Measurements from ENCODE around the gene SNRNP48.

The SNRNP48 gene

DNA sequence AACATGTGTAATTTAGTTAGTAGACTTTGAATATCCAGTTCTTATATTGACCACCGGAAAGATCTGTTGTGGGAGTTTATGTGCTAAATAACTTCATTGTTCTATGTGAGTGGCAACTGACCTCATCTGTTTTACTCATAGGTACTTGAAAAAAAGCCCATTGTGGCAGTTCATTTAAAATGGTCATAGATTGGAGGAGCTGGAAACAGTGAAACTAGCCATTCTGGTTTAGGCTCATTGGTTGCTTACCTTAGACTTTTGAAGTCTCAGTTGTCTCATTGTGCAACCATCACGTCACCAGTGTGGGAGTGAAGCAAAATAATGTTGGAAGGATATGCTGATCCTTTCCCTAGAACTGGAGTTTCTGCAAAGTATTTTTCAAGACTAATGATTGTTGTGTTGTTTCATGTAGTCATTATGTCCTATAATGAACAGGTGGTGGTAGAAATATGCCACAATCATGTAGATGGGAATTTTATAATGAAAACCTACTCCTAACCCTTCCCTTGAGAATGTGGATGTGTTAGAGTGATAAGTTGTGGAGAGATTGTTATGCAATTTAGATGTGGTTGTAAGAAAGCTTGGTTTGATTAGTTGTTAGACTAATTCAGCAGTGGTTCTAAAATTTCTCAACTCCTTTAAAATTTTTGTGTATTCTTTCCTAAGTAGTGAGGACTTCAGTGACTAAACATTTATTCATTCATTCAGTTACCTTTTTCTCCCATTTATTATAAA lies 30.2 kb upstream of the SNRNP48 start:
- peak; percentile 40 for DNase-seq

DNA sequence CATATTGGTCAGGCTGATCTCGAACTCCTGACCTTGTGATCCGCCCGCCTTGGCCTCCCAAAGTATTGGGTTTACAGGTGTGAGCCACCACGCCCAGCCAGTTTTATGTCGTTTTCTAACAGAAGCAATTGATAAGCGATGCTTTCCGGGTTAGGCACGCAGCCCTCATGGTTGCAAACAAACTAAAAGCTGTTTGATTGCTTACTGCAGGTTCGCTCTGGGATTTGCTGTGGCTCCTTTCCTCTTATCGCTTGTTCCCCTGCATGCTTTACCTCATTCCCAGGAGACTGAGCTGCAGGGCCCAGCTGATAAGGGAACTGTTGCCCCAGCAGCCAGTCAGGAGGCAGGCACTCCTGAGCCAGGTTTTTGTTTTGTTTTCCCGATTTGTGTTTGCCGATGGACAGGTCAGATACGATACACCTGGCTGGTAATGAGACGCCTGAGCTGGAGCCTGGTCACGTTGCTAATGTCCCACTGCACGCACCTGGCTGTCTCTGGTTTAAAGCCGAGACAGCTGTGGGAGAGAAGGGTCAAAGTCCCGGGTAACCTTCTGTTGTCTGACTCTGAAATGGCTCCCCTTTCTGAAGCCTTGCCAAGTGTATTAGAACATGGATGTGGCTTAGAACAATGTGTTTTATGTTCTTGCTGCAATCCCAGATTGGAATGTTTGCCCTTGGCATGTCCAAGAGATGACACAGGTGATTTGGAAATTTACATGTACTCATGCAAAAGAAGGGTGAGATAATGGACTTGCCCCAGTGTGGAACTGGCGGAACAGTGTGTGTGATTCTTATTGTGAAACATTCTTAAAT lies 28.6 kb upstream of the SNRNP48 start:
- no peak for DNase-seq

DNA sequence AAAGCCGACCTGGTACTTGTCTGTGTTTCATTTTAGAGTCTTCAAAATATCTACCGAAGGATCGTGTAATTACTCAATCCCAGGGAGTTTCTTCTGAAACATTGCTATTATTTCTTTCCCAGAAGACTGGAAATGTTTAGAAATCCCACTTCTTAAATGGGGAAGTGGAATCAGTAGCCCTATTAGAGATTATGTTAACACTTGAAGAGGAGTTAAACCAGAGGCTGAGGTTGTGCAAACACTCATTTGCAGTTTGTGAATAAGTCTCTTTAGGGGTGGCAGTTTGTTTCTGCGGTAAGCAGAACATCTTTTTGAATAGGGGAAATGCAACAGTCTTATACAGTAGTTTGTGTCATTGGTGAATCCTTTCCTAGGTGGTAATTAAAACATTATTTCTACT lies 27.2 kb upstream of the SNRNP48 start:
- peak; percentile 87 for DNase-seq

DNA sequence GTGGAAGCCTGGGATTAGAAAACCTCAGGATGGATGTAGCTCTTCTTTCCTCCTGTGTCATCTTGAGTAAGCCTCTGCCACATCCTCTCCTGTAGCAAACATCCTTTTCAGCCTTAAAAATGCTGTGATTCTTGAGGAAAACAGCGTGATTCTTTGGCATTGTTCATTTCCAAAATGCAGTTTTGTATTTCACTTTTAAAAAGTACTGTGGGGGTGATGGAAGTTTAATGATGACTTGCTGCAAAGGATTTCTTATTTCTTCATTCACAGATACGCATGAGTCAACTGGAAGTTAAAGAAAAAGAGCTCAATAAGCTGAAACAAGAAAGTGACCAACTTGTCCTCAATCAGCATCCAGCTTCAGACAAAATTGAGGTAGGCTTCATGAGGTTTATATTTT lies 23.9 kb upstream of the SNRNP48 start:
- no peak for DNase-seq

DNA sequence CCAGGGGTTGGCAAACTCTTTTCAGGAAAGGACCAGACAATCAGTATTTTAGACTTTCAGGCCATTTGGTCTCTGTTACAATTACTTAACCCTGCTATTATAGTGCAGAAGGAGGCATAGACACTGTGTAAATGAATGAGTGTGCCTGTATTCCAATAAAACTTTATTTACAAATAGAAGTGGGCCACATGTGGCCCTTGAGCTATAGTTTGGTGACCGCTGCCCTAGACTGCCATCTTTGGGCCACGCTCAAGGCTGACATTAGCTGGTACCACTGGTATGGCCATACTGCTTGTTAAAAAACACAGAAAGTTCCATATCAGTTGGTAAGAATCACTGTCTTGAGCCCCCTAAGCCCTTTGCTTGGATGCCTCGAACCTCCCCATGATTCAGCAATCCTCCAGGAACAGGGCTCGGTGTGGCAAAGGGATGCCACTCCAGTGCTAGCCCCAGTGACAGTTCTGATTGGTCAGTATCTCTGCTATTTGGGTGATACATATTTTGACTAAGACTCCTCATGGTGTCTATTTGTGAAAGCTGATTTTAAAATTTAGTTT lies 23.3 kb upstream of the SNRNP48 start:
- no peak for DNase-seq

DNA sequence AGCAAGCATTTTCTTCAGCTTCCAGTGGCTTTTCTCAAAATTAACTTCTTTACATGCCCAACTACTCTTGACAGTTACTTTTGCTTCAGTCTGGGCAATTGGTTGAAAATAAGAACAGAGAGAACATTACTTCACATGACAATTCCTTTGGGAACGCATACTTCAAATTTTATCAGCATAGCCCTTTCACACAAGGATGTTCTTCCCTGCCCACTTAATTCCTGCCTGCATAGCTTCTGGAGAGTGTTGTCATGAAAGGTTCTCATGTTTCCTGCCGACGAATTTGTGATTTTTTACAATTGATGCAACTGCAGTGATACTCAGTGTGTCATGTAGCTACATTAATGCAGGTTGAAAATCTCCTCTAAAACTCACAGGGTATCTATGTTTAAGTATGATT lies 22.0 kb upstream of the SNRNP48 start:
- DNase-seq, result no peak

DNA sequence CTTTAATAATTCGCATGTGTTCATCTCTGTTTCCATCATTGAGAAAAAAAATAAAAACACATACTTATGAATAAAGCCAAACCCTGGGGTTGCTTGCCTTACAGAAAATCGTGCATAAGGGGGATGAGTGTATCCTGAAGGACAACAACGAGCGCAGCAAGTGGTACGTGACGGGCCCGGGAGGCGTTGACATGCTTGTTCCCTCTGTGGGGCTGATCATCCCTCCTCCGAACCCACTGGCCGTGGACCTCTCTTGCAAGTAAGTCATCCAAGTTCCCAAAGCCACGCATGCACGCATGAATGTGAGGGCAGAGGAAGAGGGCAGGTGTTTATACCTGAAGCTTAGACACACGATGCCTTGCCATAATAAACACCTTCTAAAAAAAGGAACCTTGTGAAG lies 20.9 kb upstream of the SNRNP48 start:
- no peak for DNase-seq

DNA sequence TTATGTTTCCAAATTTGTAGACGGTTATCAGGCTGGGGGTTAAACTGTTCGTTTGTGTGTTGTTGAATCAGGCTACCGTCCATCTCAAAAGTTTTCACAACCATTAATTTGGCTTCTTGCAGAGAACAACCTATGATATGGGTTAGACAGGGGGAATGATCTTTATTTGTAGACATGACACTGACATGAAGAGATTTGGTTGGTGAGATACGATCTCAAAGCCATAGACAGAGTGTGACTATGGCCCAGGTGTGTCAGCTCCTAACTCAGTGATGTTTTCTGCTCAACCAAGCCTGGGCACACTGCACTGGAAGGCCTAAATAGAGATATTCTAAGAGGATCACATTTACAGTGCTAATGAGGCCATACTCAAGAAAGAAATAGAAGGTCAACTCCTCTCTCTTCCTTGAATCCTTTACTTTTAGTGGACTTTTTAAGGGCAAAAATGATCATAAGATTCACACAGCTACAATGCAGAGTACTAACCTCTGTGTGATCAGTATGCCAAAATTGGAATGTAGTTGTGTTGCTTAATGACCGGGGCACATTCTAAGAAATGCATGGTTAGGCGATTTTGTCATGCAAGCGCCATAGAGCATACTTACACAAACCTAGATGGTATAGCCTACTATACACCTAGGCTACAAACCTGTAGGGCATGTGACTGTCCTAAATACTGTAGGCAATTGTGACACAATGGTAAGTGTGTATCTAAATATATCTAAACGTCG lies 17.6 kb upstream of the SNRNP48 start:
- DNase-seq, result no peak

DNA sequence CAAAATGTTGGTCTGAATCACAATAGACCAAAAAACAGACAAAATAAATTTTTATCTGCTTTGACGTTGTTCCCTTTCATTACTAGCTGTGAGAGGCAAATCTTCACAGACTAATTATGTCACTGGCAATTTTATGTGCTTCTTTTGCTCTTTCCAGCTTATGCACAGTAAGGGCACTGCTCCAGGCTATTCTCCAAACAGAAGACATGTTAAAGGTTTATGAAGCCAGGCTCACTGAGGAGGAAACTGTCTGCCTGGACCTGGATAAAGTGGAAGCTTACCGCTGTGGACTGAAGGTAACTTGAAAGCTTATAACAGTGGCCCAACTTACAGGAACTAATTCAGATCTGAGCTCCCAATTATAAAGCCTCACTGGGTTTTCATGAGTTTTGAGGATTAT lies 15.5 kb upstream of the SNRNP48 start:
- no peak for DNase-seq

DNA sequence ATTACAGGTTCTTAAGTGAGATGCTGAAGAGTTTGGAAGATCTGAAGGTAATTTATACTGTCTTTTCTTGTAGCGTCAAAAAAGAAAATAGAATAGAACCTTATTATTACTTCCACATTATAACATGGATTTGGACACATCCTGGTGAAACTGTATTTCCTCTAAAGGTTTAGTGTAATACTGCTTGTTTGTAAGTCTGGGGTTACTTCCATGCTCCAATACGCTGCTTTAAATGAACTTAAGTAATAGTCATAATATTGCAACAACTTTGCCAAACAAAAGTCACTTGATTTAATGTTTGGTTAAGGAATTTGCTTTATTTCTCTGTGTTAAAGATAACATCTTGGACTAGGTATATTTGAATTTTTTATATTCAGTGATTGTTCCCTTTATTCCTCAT lies 11.5 kb upstream of the SNRNP48 start:
- peak; percentile 48 for DNase-seq

DNA sequence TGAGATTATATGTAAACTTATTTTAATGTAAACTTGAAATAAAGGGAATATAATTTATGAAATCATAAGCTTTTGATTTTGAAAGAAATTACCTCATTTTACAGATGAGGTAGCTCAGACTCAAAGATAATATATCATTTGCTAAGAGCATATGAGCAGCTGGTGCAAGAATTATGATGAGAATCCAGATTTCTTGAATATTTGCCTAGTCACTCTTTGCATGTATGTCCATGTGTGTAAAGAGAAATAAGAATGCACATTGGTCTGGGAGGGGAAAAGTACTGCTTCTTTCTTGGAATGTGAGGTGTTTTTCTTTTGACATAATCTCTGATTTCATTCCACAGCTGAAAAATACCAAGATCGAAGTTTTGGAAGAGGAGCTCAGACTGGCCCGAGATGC lies 11.1 kb upstream of the SNRNP48 start:
- peak; percentile 17 for DNase-seq

DNA sequence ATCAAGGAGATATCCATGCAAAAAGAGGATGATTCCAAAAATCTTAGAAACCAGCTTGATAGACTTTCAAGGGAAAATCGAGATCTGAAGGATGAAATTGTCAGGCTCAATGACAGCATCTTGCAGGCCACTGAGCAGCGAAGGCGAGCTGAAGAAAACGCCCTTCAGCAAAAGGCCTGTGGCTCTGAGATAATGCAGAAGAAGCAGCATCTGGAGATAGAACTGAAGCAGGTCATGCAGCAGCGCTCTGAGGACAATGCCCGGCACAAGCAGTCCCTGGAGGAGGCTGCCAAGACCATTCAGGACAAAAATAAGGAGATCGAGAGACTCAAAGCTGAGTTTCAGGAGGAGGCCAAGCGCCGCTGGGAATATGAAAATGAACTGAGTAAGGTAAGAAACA lies 10.1 kb upstream of the SNRNP48 start:
- no peak for DNase-seq

DNA sequence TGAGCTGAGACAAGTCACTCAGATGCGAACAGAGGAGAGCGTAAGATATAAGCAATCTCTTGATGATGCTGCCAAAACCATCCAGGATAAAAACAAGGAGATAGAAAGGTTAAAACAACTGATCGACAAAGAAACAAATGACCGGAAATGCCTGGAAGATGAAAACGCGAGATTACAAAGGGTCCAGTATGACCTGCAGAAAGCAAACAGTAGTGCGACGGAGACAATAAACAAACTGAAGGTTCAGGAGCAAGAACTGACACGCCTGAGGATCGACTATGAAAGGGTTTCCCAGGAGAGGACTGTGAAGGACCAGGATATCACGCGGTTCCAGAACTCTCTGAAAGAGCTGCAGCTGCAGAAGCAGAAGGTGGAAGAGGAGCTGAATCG lies 9.5 kb upstream of the SNRNP48 start:
- DNase-seq, result no peak

DNA sequence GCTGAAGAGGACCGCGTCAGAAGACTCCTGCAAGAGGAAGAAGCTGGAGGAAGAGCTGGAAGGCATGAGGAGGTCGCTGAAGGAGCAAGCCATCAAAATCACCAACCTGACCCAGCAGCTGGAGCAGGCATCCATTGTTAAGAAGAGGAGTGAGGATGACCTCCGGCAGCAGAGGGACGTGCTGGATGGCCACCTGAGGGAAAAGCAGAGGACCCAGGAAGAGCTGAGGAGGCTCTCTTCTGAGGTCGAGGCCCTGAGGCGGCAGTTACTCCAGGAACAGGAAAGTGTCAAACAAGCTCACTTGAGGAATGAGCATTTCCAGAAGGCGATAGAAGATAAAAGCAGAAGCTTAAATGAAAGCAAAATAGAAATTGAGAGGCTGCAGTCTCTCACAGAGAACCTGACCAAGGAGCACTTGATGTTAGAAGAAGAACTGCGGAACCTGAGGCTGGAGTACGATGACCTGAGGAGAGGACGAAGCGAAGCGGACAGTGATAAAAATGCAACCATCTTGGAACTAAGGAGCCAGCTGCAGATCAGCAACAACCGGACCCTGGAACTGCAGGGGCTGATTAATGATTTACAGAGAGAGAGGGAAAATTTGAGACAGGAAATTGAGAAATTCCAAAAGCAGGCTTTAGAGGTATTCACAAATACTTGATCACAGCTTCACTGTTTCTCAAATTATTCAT lies 8.9 kb upstream of the SNRNP48 start:
- no peak for DNase-seq

DNA sequence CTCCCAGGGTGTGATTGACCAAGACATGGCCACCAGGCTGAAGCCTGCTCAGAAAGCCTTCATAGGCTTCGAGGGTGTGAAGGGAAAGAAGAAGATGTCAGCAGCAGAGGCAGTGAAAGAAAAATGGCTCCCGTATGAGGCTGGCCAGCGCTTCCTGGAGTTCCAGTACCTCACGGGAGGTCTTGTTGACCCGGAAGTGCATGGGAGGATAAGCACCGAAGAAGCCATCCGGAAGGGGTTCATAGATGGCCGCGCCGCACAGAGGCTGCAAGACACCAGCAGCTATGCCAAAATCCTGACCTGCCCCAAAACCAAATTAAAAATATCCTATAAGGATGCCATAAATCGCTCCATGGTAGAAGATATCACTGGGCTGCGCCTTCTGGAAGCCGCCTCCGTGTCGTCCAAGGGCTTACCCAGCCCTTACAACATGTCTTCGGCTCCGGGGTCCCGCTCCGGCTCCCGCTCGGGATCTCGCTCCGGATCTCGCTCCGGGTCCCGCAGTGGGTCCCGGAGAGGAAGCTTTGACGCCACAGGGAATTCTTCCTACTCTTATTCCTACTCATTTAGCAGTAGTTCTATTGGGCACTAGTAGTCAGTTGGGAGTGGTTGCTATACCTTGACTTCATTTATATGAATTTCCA lies 4.6 kb upstream of the SNRNP48 start:
- DNase-seq, result no peak

DNA sequence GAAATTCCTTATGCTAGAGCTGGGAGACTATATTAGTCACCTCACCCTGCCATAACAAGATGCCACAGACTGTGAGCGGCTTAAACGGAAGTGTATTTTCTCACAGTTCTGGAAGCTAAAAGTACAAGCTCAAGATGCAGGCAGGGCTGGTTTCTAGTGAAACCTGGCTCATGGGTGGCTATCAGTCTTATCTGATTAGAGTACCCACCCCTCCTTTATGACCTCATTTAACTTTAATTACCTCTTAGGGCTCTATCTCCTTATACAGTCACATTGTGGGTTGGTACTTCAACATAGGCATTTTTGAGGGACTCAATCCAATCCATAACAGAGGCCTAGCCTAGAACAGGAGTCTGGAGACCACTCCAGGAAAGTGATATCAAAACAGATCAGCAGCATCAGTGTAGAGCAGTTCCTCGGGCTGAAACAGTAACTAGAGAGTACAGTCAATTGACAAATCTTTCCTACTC lies 2.3 kb upstream of the SNRNP48 start:
- DNase-seq, result no peak

DNA sequence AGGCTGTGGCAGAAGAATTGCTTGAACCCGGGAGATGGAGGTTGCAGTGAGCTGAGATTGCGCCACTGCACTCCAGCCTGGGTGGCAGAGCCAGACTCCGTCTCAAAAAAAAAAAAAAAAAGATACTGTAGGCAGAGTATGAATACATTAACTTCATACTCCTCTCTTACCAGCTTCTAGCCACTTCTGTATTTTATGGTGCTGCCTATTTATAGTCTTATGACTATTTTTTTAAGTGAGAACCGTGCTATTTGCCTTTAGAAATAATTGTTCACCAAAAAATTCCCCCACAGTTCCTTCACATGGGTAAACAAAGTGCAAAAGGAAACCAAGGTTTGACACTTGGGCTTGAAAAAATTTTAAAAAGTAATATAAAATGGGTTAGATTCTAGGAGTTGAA lies 1.5 kb upstream of the SNRNP48 start:
- peak; percentile 61 for DNase-seq

DNA sequence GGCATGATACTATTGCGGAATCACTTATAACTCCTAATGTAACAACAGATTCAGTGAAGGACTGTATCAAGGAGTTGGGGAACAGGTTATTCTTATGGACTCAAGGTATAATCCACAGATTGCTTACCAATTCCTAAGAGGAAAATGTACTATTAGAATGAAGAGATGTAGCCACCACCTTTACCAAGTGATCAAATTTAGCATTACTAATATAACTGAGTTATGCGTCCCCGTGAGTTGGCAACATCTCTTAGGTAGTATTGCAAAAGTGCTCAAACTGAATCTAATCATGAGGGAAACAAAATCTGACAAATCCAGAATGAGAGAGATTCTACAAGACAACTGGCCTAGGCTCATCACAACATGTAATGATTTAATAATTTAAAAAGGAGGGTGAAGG lies 777 bp upstream of the SNRNP48 start:
- no peak for DNase-seq

DNA sequence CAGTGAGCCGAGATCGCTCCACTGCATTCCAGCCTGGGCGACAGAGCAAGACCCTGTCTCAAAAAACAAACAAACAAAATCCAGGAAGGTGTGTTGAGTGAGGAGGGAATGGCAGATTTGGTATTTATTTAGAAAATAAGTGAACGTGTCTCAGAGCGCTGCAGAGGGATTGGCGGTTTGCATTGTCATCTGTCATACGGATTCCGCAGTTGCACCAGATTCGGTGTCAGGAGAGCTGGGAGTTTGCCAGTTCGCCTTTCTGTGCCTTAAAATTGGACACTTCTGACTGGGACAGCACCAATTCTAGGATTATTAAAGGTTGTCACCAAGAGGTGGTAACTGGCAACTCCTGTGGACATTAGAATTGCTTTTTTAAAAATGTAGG lies 912 bp downstream of the SNRNP48 start:
- DNase-seq, result peak; percentile 64

DNA sequence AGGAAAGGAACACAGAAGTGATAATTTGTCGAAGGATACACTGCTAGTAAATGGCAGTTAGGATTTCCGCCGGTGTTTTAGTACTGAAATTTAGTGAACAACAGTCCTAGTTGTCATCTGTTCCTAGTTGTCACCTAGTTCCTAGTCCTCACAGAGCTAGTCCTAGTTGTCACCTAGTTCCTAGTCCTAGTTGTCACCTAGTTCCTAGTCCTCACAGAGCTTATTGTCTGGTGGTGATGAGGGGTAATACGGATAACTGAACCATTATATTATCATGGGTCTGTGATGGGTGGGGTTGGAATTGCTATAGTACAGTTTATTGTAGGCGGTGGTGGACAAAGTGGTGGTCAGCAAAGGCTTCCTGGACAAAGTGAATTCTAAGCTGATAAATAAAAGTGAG lies 1.8 kb downstream of the SNRNP48 start:
- DNase-seq, result no peak

DNA sequence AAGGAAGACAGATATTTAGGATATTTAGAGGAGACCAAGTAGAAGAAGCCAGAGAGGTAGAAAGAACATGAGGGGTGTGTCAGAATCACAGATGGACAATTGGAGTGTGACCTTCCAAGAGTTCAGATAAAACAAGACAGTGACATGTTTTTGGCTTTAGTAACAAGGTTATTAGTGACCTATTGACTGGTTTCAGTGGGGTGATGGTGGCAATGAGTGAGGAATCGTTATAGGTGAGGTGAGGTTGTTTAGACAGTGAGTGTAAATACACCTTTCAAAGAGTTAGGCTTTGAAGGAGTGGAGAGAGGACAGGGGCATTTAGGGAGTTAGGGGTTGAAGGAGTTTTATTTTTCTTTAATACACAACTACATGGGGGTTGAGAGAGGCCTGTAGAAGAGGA lies 3.2 kb downstream of the SNRNP48 start:
- DNase-seq, result no peak

DNA sequence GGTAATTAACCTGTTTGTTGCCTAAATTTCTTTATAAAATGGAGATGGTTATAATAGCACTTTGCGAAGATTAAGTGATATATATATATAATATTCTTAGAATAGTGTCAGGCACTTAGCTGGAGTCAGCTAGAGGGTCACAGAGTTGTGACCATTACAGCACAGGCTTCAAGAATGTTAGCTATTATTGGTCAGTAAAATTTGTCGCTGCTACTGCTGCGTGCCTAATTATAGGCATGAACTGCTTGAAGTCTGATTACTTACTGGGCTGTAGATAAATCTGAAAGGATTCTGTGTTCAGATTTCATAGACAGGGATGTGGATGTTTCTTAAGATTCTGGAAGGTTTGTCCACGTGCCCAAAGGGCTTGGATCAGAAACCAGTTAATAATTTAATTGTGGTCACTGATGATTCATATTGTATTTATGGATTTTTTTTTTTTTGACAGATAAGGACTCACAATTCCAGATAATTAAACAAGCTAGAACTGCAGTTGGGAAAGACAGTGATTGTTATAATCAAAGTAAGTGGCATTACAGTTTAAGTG lies 4.7 kb downstream of the SNRNP48 start:
- DNase-seq, result no peak
